KOPT-K1 (cell line): ENCODE results near the gene TMEM232.

ENCODE experiments used
- H3K27ac ChIP-seq: fragments of 200-600 bp; sonication (generic); 2 replicates; pipeline ENCODE4 v1.5.1; 2016; ENCODE audit warnings: antibody characterized with exemption, mild to moderate bottlenecking, low read depth, low read length; ENCODE audit not compliant: poor library complexity, severe bottlenecking
- H3K36me3 ChIP-seq: fragments of 200-600 bp; sonication (generic); 2 replicates; pipeline ENCODE4 v1.5.1; 2017; ENCODE audit warnings: antibody characterized with exemption, mild to moderate bottlenecking, low read length, moderate library complexity; ENCODE audit not compliant: insufficient read depth
- H3K9me3 ChIP-seq: fragments of 200-600 bp; sonication (generic); 2 replicates; pipeline ENCODE4 v1.5.1; 2017; ENCODE audit warnings: antibody characterized with exemption, low read length, mild to moderate bottlenecking; ENCODE audit not compliant: insufficient read depth, poor library complexity, severe bottlenecking

The TMEM232 gene

DNA sequence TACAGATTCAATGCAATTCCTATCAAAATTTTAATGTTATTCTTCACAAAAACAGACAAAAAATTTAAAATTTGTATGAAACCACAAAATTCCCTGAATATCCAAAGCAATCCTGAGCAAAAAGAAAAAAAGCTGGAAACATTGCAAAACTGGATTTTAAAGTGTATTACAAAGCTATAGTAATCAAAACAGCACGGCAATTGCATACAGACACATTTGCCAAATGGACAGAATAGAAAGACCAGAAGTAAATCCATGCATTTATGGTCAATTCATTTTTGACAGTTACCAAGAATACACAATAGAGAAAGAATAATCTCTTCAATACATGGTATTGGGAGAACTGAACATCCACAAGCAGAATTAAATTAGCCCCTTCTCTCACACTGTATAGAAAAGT is 110.5 kb downstream of the TMEM232 start:
- H3K27ac ChIP-seq, result no peak overlapping the region
- no peaks in the 10 kb centered on the region for H3K36me3 ChIP-seq
- peaks cover 15% of the 10 kb centered on the region for H3K9me3 ChIP-seq

DNA sequence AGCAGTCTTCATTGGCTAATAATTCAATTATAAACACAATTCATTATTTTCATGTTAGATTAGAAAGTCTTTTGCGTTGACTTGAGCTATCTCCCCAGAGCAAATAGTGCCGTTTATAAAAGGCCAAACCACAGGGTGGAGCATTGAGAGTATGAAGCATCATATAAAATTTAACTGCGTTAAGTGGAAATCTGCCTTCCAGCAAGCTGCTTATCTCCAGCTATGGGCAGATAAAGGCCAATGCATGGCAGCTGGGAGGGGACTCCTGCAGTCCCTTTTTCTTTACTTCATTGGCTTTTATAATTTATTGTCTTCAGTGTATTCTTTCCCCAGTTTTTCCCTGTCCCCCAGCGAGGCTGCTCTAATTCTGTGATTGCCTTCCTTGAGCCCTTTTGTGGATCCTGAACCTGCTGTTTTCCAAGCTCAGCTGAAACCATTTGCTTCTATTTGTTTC is 113.7 kb downstream of the TMEM232 start:
- Histone ChIP-seq H3K27ac (no peak overlapping the region), H3K9me3 (peaks cover 15% of the 10 kb centered on the region), H3K36me3 (no peaks in the 10 kb centered on the region)

DNA sequence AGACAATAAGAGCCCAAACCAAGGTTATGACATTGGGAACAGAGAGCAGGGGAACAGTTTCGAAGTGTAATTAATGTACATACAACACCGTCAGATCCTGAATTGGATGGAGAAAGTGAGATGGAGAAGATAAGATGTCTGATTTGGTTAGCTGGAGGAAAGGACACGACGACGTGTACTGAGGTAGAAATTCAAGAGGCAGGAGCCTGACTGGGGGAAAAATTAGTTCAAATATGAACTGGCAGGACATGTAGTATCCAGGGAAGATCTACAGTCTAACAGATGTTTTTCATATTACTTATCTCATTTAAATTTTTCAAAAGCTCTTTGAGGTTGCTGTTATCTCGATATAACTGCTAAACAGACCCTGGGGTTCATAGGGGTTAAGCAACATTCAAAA is 114.7 kb downstream of the TMEM232 start:
- H3K27ac ChIP-seq, result no peak overlapping the region
- H3K36me3 ChIP-seq, result no peaks in the 10 kb centered on the region
- H3K9me3 ChIP-seq, result peaks cover 15% of the 10 kb centered on the region

DNA sequence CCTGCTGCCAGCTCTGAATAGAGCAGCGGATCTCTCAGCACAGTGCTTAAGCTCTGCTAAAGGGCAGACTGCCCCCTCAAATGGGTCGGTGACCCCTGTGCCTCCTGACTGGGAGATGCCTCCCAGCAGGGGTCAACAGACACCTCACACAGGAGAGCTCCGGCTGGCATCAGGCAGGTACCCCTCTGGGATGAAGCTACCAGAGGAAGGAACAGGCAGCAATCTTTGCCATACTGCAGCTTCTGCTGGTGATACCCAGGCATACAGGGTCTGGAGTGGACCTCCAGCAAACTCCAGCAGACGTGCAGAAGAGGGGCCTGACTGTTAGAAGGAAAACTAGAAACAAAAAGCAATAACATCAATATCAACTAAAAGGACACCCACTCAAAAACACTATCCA is 131.6 kb downstream of the TMEM232 start:
- Histone ChIP-seq H3K9me3 (no peaks in the 10 kb centered on the region), H3K36me3 (no peaks in the 10 kb centered on the region), H3K27ac (no peak overlapping the region)

DNA sequence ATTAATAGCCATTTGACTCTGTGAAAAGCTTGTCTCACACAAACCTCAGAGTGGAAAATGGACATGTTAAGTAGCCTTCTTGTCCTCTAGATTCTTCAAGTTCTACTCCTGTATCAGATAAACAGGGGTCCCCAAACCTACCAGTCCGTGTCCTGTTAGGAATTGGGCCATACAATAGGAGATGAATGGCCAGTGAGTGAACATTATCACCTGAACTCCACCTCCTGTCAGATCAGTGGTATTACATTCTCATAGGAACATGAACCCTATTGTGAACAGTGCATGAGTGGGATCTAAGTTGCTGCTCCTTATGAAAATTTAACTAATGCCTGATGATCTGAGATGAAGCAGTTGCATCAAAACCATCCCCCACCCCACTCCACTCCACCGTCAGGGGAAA is 136.3 kb downstream of the TMEM232 start:
- Histone ChIP-seq H3K9me3 (no peaks in the 10 kb centered on the region), H3K36me3 (no peaks in the 10 kb centered on the region), H3K27ac (no peak overlapping the region)

DNA sequence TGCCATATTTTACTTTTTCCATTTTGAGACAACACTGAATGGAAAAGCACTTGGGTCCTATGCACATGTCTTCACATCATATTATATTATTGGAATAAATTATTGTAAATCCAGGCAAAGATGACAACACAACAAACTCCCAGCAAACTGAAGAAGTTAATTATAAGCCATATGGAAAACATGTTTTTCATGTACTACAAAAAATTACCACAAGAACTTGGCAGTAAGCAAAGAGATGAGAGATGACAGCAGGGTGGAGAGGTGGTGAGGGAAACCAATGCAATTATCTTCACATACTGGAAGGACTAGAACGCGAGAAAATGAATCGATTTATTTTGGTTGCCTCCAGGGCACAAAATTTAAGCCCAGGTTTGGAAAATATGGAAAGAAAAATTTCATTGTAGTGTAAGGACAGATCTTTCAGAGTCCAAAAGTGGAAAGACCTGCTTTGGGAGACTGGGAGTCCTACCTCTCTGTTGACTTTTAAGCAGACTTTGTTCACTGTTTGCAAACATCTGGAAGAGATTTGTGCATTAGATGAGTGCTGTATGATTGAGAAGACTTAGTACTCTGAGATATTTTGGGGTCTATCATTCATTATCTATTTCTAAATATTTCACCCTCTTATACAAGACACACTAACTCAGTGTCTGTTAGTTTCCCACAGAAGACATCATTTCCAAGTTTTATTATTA is 138.0 kb downstream of the TMEM232 start:
- Histone ChIP-seq H3K36me3 (no peaks in the 10 kb centered on the region), H3K9me3 (no peaks in the 10 kb centered on the region)

DNA sequence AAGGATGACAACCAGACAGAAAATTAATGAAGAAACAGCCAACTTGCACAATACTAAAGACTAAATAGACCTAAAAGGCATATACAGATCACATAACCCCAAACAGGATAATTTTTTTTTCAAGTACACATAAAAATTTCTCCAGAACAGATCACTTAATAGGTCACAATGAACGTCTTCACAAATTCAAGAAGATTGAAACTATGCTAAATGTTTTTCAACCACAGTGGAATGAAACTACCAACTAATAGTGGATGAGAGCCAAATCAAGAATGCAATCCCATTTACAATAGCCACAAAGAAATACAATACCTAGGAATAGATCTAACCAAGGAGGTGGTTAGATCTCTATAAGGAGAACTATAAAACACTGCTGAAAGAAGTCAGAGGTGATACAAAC is 145.8 kb downstream of the TMEM232 start:
- H3K27ac ChIP-seq, result no peak overlapping the region
- H3K9me3 ChIP-seq, result peaks cover 7% of the 10 kb centered on the region
- H3K36me3 ChIP-seq, result no peaks in the 10 kb centered on the region

More for the DNA sequence above, 138.0 kb downstream of the TMEM232 start:
- no peak overlapping the region for H3K27ac ChIP-seq

DNA sequence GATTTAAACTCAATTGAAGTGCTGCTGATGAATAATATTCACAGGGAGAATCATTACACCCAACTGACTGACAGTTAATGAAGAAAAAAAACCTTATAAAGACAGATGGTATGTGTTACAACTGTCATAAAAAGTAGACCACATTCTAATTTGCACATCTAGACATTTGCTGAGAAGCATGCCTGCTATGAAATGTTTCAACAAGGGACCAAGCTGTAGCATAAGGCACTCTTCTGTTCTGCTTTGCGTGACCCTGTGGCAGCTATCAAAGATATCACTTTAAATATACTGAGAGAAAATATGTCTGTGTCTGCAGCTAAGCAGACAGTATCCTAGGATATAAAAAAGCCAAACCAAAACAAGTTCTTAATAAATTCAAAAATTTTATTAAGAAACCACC is 153.7 kb downstream of the TMEM232 start:
- Histone ChIP-seq H3K9me3 (peaks cover 5% of the 10 kb centered on the region), H3K36me3 (no peaks in the 10 kb centered on the region), H3K27ac (no peak overlapping the region)

DNA sequence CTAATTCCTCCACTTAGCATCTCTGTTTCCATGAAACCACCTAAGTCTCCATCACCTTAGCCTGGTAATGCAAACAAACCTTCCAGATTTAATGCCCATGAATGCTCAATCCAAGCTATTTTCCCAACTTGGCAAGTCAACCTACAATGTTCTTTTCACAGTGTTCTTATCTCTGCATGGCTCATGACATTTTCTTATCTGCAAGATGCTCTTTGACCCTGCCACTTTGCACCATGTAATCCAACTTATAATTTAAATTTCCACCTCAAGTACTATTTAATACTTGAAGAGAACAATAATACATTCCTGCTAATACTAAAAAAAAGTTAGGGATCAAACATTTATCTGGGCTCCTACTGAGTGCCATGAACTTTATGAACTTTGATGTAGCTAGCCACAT is 164.3 kb downstream of the TMEM232 start:
- no peak overlapping the region for H3K27ac ChIP-seq
- peaks cover 8% of the 10 kb centered on the region for H3K9me3 ChIP-seq
- no peaks in the 10 kb centered on the region for H3K36me3 ChIP-seq

DNA sequence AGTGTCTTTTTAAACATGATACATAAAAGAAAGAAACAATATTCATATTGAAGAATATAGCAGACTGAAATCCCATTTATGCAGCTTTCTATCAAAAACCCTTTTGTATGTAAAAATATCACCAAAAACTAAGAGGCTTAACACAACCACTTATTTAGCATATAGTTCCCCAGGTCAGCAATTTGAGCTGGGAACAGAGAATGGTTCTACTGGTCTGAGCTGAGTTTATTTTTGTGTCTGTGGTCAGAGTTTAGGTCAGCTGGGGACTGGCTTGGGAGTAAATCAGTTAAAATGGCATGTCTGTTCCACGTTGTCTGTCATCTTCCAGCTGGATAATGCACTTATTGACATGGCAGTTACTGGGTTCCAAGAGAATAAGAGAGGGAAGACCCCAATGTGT is 165.0 kb downstream of the TMEM232 start:
- H3K27ac ChIP-seq, result no peak overlapping the region
- no peaks in the 10 kb centered on the region for H3K36me3 ChIP-seq
- peaks cover 8% of the 10 kb centered on the region for H3K9me3 ChIP-seq

DNA sequence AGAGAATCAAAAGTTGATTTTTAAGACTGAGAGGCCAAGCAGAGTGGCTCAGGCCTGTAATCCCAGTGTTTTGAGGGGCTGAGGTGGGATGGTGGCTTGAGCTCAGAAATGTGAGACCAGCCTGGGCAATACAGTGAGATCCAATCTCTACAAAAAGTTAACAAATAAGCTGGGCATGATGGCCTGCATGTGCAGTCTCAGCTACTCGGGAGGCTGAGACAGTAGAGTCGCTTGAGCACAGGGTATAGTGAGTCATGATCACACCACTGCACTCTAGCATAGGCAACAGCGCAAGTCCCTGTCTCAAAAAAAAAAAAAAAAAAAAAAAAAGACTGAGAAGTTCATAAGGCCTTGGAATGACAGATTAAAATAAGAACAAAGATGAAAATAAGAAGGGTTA is 177.2 kb downstream of the TMEM232 start:
- no peaks in the 10 kb centered on the region for H3K36me3 ChIP-seq
- no peak overlapping the region for H3K27ac ChIP-seq
- H3K9me3 ChIP-seq, result no peaks in the 10 kb centered on the region

DNA sequence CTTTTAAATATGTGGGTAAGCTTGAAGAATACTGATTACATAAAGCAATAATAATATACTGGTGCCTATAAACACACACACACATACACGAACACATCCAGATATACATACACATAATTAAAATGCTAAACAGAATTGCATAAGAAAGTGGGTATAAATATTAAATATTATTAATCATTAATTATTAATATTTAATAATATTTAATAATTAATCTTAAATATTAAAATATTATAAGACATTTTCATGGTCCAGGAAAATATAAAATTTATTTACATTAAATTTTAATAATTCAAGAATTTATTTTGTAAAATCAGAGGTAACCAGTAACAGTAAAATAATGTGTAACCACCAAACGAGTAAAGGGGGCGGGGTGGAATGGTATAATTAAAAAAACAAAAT is 178.3 kb downstream of the TMEM232 start:
- Histone ChIP-seq H3K27ac (no peak overlapping the region), H3K36me3 (no peaks in the 10 kb centered on the region), H3K9me3 (no peaks in the 10 kb centered on the region)

DNA sequence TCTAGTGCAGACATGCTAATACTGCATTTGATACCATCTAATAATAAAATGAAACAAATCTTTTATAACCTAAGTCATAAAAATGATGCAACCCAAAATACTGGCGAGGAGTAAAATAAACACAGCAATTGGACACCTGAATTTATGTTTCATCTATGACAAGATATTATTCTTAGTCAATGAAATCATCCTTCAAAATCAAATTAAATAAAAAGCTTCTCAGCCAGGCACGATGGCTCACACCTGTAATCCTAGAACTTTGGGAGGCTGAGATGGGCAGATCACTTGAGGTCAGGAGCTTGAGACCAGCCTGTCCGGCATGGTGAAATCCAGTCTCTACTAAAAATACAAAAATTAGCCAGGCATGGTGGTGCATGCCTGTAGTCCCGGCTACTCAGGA is 179.0 kb downstream of the TMEM232 start:
- Histone ChIP-seq H3K27ac (no peak overlapping the region), H3K9me3 (no peaks in the 10 kb centered on the region), H3K36me3 (no peaks in the 10 kb centered on the region)

DNA sequence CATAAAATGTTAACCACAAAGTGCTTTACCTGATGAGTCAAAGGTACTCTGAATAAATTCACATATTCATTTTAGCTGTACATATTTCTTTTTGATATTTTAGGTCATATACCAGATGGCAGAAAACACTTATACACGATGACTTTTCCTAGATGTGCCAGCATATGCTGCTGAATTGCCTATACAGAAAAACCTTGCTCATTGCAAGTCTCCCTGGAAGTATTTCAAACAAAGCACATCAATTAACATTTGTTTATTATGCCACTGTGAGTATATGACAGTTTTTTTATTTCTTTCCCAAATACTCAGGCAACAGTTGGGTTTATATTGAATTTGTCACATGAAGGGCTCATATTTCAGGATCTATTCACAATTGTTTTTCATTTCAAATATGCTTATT is 180.8 kb downstream of the TMEM232 start:
- Histone ChIP-seq H3K9me3 (no peaks in the 10 kb centered on the region), H3K36me3 (no peaks in the 10 kb centered on the region), H3K27ac (no peak overlapping the region)

DNA sequence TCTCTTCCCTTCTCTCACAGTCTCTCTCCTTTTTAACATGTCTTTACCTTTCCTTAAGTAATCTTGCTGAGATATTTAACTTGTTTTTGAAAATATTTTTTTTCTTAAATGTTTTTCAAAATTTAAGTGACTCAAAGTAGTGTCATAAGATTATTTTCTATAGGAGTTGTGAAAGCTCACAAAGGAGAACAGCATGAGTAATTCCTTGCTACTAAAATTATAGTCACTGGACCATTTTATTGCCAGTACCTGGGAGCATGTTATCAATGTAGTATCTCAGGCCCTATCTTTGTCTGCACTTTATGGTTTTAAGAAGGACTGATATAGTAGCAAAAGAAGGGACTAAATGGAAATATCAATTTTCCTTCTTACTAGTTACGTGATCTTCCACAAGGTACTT is 181.9 kb downstream of the TMEM232 start:
- no peaks in the 10 kb centered on the region for H3K36me3 ChIP-seq

DNA sequence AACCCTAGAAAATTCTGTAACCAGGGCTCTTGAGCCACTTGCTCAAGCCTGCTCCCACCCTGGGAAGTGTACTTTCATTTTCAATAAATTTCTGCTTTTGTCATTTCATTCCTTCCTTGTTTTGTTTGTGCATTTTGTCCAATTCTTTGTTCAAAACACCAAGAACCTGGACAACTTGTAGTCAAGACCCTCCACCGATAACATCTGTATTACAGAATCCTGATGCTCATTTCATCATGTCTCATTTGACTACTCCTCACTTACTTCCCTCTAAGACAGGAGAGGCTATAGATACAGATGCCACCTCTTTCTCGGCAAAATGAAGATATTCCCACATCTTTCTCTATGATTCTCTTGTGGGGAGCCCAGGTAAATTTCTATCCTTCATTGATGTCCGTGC is 183.5 kb downstream of the TMEM232 start:
- no peaks in the 10 kb centered on the region for H3K36me3 ChIP-seq
- H3K9me3 ChIP-seq, result no peaks in the 10 kb centered on the region

More for the DNA sequence above, 181.9 kb downstream of the TMEM232 start:
- Histone ChIP-seq H3K9me3 (no peaks in the 10 kb centered on the region), H3K27ac (no peak overlapping the region)

More for the DNA sequence above, 183.5 kb downstream of the TMEM232 start:
- no peak overlapping the region for H3K27ac ChIP-seq
